Left ventricle myocardium inferior (tissue), 1 donor: ENCODE data around the gene MOV10. TPM values are rescaled to one million over a fixed set of nuclear protein-coding genes. Genes with fewer than 3 reads are reported as not detected.

Experiments
- DNase-seq: peaks from one replicate; pipeline ENCODE4 v3.0.0-alpha.2; 2020
- H3K27ac ChIP-seq: fragments of 200-600 bp; replicated peaks from 2 replicates; pipeline ENCODE4 v1.8.0; 2021
- H3K27me3 ChIP-seq: fragments of 200-600 bp; 2 replicates; pipeline ENCODE4 v1.8.0; 2021; ENCODE audit warnings: low read depth
- H3K36me3 ChIP-seq: fragments of 200-600 bp; 2 replicates; pipeline ENCODE4 v1.8.0; 2021
- H3K4me1 ChIP-seq: fragments of 200-600 bp; 2 replicates; pipeline ENCODE4 v1.8.0; 2021
- H3K4me3 ChIP-seq: fragments of 200-600 bp; 2 replicates; pipeline ENCODE4 v1.8.0; 2021; ENCODE audit warnings: mild to moderate bottlenecking, moderate library complexity
- H3K9me3 ChIP-seq: fragments of 200-600 bp; replicated peaks from 2 replicates; pipeline ENCODE4 v1.8.0; 2021
- intact Hi-C: fragments of 100-400 bp; cut with micrococcal nuclease; formaldehyde crosslinking; loops from one replicate; pipeline ENCODE4 v1.11.0; 2022
- total RNA-seq: library from RNA; stranded (reverse); fragmentation: NEBNext Ultra II Directional; extraction: Animal tissue kit (Norgen Biotek cat#: 25700); gene quantifications from one replicate; pipeline ENCODE4 v1.2.1, GENCODE V29; 2021
- TF ChIP-seq, protein P1 (sequence below): fragments of 200-600 bp; IDR thresholded peaks from 2 replicates; pipeline ENCODE4 v1.8.0; 2021; ENCODE audit warnings: antibody characterized with exemption, mild to moderate bottlenecking, borderline replicate concordance
- donor health status: DM: no; HTN: yes; CAD: no; lungs with severe emphysema.

Gene MOV10
- total RNA-seq, 1 donor from 2014 or later, result 12.7 TPM

DNA sequence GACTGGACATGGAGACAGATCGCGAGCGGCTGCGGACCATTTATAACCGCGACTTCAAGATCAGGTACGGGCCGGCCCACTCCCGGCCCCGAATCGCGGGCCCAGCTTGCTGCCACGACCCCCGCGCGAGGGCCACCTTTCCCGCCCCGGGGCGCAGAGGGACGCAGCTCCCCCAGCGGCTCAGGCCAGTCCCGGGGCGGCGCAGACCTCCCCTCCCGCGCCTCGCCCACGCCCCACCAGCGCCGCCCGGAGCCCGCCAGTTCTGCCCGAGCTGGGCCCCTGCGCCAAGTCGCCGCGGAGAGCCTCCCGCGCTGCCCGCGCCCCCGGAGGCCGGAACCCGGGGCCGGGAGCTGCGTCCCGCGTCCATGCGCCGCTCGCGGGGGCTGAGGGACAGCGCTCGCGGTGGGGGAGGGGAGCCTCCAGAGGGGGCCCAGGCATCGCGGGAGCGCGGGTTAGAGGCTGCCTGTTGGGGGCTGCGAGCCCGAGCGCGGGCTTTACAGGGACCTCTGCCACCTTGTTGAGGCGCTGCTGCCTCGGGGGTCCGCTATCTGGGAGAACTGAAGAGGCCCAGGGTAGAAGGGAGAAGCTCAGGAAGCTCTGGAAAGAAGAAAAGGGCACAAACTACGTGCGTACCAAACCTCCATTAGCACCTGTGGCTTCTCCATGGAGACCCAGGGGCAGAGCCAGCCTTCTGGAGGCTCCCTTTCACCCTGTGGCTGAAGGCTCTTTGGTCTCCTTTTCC is 698 bp downstream of the MOV10 start:
- peak overlapping the region; percentile 93 for H3K4me3 ChIP-seq
- H3K27ac ChIP-seq, result peak overlapping the region; percentile 91
- intact Hi-C loops, result loop anchor here (10.0 kb wide), 1 partner anchor 280 kb away; the partner anchor contains the start of gene CTTNBP2NL
- H3K4me1 ChIP-seq, result peaks cover 43% of the 10 kb centered on the region
- no peaks in the 10 kb centered on the region for H3K27me3 ChIP-seq
- H3K36me3 ChIP-seq, result peaks cover 18% of the 10 kb centered on the region
- DNase-seq, result peak; percentile 49
- H3K9me3 ChIP-seq, result no peaks in the 10 kb centered on the region
- TF ChIP-seq, protein P1, sequence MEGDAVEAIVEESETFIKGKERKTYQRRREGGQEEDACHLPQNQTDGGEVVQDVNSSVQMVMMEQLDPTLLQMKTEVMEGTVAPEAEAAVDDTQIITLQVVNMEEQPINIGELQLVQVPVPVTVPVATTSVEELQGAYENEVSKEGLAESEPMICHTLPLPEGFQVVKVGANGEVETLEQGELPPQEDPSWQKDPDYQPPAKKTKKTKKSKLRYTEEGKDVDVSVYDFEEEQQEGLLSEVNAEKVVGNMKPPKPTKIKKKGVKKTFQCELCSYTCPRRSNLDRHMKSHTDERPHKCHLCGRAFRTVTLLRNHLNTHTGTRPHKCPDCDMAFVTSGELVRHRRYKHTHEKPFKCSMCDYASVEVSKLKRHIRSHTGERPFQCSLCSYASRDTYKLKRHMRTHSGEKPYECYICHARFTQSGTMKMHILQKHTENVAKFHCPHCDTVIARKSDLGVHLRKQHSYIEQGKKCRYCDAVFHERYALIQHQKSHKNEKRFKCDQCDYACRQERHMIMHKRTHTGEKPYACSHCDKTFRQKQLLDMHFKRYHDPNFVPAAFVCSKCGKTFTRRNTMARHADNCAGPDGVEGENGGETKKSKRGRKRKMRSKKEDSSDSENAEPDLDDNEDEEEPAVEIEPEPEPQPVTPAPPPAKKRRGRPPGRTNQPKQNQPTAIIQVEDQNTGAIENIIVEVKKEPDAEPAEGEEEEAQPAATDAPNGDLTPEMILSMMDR, result peak; percentile 34

DNA sequence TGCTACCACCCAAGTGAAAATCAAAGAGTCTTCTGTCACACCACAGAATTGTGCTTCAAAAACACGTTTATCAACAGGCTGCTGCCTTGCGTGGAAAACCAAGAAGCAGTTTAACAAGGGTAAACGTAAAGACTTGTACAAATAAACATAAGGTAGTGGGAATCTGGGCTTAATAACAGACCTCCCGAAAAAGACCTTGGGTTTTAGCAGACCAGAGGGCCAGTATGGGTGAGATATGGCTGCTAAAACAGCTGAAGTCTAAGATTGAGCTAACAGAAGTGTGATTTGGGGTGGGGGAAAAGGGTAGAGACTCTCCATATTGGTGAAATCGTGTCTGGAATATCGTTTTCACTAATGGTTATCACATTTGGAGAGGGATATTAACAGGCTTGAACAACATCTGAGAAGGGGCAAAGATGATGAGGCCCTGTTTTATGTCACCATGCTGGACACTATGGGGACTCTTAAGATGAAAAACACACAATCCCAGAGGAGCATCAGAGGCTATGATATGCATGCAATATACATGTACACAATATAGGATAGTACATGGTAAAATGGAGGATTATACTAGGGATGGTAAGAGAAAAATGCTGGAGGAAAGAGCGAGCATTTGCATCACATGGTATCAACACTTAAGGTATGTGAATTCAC is 1.4 kb downstream of the MOV10 start:
- Histone ChIP-seq H3K4me1 (peaks cover 43% of the 10 kb centered on the region), H3K4me3 (peak overlapping the region; percentile 93), H3K36me3 (peaks cover 11% of the 10 kb centered on the region), H3K27me3 (no peaks in the 10 kb centered on the region), H3K9me3 (no peaks in the 10 kb centered on the region), H3K27ac (peak overlapping the region; percentile 91)
- intact Hi-C loops, result loop anchor here (10.0 kb wide), 1 partner anchor 281 kb away; the partner anchor contains the start of gene CTTNBP2NL
- TF ChIP-seq, protein P1, result no peak
- DNase-seq, result no peak

DNA sequence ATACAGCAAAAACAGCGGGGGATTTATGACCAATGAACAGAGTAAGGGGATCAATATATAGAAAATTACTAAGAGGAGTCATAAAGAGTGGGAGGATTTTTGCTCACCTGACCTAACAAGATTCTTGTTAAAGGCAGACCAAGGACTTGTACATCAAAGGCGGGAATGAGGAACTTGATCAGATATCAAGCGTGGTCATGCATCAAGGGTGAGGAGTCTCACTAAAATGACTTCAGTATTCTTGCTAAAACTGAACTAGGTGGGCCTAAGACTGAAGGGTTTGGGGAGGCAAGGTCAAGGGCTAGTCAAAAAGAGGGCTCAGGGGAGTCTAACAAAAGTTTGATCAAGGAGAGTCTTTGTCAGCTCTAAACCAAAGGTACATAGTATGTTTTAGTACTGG is 2.1 kb downstream of the MOV10 start:
- Histone ChIP-seq H3K4me3 (no peak overlapping the region), H3K36me3 (peaks cover 6% of the 10 kb centered on the region), H3K4me1 (peaks cover 43% of the 10 kb centered on the region), H3K27me3 (no peaks in the 10 kb centered on the region), H3K9me3 (no peaks in the 10 kb centered on the region), H3K27ac (no peak overlapping the region)
- intact Hi-C loops, result loop anchor here (10.0 kb wide), 1 partner anchor 282 kb away; the partner anchor contains the start of gene CTTNBP2NL
- TF ChIP-seq, protein P1, result no peak
- no peak for DNase-seq

DNA sequence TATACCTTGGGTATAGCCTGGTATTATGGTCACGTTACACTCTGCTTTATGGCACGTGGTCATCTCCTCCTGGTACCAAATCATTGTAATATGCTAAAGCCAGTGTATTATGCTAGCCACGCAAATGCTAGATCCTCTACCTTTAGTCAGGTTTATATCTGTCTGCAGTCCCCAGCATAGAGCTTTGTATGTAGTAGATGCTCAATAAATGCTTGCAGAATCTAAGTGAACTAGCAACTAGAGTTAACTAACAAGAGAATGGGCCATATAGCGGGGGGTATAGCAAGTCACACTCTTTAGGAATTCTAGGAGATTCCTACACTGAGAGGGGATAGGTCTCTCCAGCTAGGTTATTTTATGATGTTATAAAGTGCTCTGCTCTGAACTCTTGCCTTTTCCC is 3.0 kb downstream of the MOV10 start:
- H3K4me1 ChIP-seq, result peaks cover 43% of the 10 kb centered on the region
- H3K27me3 ChIP-seq, result no peaks in the 10 kb centered on the region
- no peak for DNase-seq
- H3K36me3 ChIP-seq, result no peaks in the 10 kb centered on the region
- H3K4me3 ChIP-seq, result no peak overlapping the region
- TF ChIP-seq, protein P1, result no peak
- intact Hi-C loops, result loop anchor here (10.0 kb wide), 1 partner anchor 283 kb away; the partner anchor contains the start of gene CTTNBP2NL
- no peak overlapping the region for H3K27ac ChIP-seq
- H3K9me3 ChIP-seq, result no peaks in the 10 kb centered on the region

DNA sequence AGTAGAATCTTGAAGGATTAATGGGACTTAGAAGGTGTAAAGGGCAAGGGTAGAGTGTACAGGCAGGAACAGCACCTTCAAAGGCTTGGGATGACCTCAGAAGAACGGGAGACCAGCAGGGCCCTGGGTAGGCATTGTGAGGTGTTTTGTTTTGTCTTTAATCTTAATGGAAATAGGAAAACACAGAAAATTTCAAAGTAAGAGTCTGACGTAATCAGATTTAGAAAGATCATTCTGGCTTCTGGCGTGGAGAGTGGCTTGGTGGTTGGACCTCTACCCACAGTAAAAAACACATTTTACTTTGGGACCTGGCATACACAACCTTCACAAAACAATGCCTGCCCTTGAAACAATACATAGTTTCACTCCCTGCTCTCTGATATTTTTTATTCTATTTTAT is 4.1 kb downstream of the MOV10 start:
- H3K27ac ChIP-seq, result no peak overlapping the region
- H3K9me3 ChIP-seq, result no peaks in the 10 kb centered on the region
- no peaks in the 10 kb centered on the region for H3K36me3 ChIP-seq
- H3K4me1 ChIP-seq, result peaks cover 39% of the 10 kb centered on the region
- H3K4me3 ChIP-seq, result no peak overlapping the region
- TF ChIP-seq, protein P1, result no peak
- DNase-seq, result no peak
- intact Hi-C loops, result loop anchor here (10.0 kb wide), 1 partner anchor 284 kb away; the partner anchor contains the start of gene CTTNBP2NL
- H3K27me3 ChIP-seq, result no peaks in the 10 kb centered on the region
